Trophoblast cell (in vitro differentiated cells and primary cell): Measurements from ENCODE around the gene HTD2.
"Not testable (repeated sequence)": the region's sequence is repeated elsewhere in the genome, so short reads cannot be mapped to it uniquely, and the experiment has no call there.

Experiments used
- DNase-seq, 2 donors: peaks; one replicate each; pipeline ENCODE4 v3.0.0-alpha.2; 2016
- H2AFZ ChIP-seq: 2 replicates; pipeline ENCODE4 v1.6.1; 2013; ENCODE audit warnings: low read length, moderate library complexity, mild to moderate bottlenecking; ENCODE audit not compliant: insufficient read depth, poor library complexity
- H2AK5ac ChIP-seq: 2 replicates; pipeline ENCODE4 v1.6.1; 2013; ENCODE audit warnings: mild to moderate bottlenecking, low read length
- H2BK120ac ChIP-seq: 2 replicates; pipeline ENCODE4 v1.6.1; 2013; ENCODE audit warnings: low read length, mild to moderate bottlenecking, moderate library complexity; ENCODE audit not compliant: insufficient read depth, poor library complexity
- H2BK12ac ChIP-seq: 2 replicates; pipeline ENCODE4 v1.6.1; 2013; ENCODE audit warnings: mild to moderate bottlenecking, low read length, moderate library complexity
- H2BK5ac ChIP-seq: 2 replicates; pipeline ENCODE4 v1.6.1; 2013; ENCODE audit warnings: low read length, low read depth, moderate library complexity, mild to moderate bottlenecking; ENCODE audit not compliant: poor library complexity
- H3K14ac ChIP-seq: 2 replicates; pipeline ENCODE4 v1.6.1; 2013; ENCODE audit warnings: mild to moderate bottlenecking, low read length
- H3K18ac ChIP-seq: 2 replicates; pipeline ENCODE4 v1.6.1; 2013; ENCODE audit warnings: mild to moderate bottlenecking, low read length
- H3K23ac ChIP-seq: 2 replicates; pipeline ENCODE4 v1.6.1; 2013; ENCODE audit warnings: low read length
- H3K27ac ChIP-seq: 2 replicates; pipeline ENCODE4 v1.5.1; 2013; ENCODE audit warnings: low read depth, mild to moderate bottlenecking, inconsistent platforms, low read length, moderate library complexity
- H3K27me3 ChIP-seq: 2 replicates; pipeline ENCODE4 v1.6.1; 2013; ENCODE audit warnings: inconsistent platforms, mild to moderate bottlenecking, low read length, moderate library complexity; ENCODE audit not compliant: insufficient read depth
- H3K36me3 ChIP-seq, 2 experiments: 1 replicate in 1 of 2; 2 replicates in 1 of 2; pipeline ENCODE4 v1.6.1; 2013; ENCODE audit warnings: low read length in 2 of 2, mild to moderate bottlenecking in 2 of 2, moderate library complexity in 1 of 2; ENCODE audit not compliant: insufficient read depth in 2 of 2, control insufficient read depth in 1 of 2
- H3K4ac ChIP-seq: 2 replicates; pipeline ENCODE4 v1.6.1; 2013; ENCODE audit warnings: low read depth, mild to moderate bottlenecking, low read length, moderate library complexity
- H3K4me1 ChIP-seq, 2 experiments: 1 replicate in 1 of 2; 2 replicates in 1 of 2; pipeline ENCODE4 v1.6.1; 2013; ENCODE audit warnings: low read length in 2 of 2, mild to moderate bottlenecking in 2 of 2, moderate library complexity in 1 of 2; ENCODE audit not compliant: insufficient read depth in 2 of 2, control insufficient read depth in 1 of 2
- H3K4me2 ChIP-seq: 2 replicates; pipeline ENCODE4 v1.6.1; 2013; ENCODE audit warnings: inconsistent platforms, mild to moderate bottlenecking, low read length, moderate library complexity
- H3K4me3 ChIP-seq: 2 replicates; pipeline ENCODE4 v1.5.1; 2013; ENCODE audit warnings: mild to moderate bottlenecking, low read depth, low read length, inconsistent platforms
- H3K79me1 ChIP-seq: one replicate; pipeline ENCODE4 v1.6.1; 2013; ENCODE audit warnings: low read length
- H3K79me2 ChIP-seq: 2 replicates; pipeline ENCODE4 v1.6.1; 2013; ENCODE audit warnings: low read length, mild to moderate bottlenecking; ENCODE audit not compliant: control insufficient read depth, insufficient read depth, poor library complexity
- H3K9ac ChIP-seq: 2 replicates; pipeline ENCODE4 v1.6.1; 2013; ENCODE audit warnings: mild to moderate bottlenecking, low read length
- H3K9me3 ChIP-seq: 2 replicates; pipeline ENCODE4 v1.6.1; 2013; ENCODE audit warnings: low read depth, mild to moderate bottlenecking, control low read depth, inconsistent platforms, low read length; ENCODE audit not compliant: insufficient read depth
- H4K12ac ChIP-seq: 2 replicates; pipeline ENCODE4 v1.6.1; 2013; ENCODE audit warnings: low read depth, mild to moderate bottlenecking, low read length, moderate library complexity
- H4K8ac ChIP-seq: 2 replicates; pipeline ENCODE4 v1.6.1; 2013; ENCODE audit warnings: low read depth, mild to moderate bottlenecking, low read length, moderate library complexity
- H4K91ac ChIP-seq: one replicate; pipeline ENCODE4 v1.6.1; 2013; ENCODE audit warnings: low read depth, mild to moderate bottlenecking, low read length, moderate library complexity
- WGBS: extraction: QIAGEN DNeasy Blood & Tissue Kit; methylation state at CpG from one replicate; pipeline ENCODE4 v1.1.7; 2013; ENCODE audit warnings: missing lambda C conversion rate; ENCODE audit not compliant: insufficient read length, insufficient coverage; ENCODE audit errors: extremely low coverage; 5-methylcytosine and 5-hydroxymethylcytosine counted together

HTD2 gene

GRCh38 chr3:58270485-58270884 is 35.8 kb upstream of the HTD2 start:
- H2AK5ac ChIP-seq = no peak overlapping the region
- WGBS = no CpG with 5 or more reads among the region's 2 CpGs
- no peaks in the 10 kb centered on the region for H3K36me3 ChIP-seq
- H3K9me3 ChIP-seq = no peaks in the 10 kb centered on the region
- H2AFZ ChIP-seq = no peak overlapping the region
- H3K9ac ChIP-seq = no peak overlapping the region
- no peak overlapping the region for H3K4me2 ChIP-seq
- no peaks in the 10 kb centered on the region for H3K79me1 ChIP-seq
- no peaks in the 10 kb centered on the region for H3K4me1 ChIP-seq
- no peak overlapping the region for H2BK12ac ChIP-seq
- no peak overlapping the region for H3K14ac ChIP-seq
- no peak overlapping the region for H3K27ac ChIP-seq
- H3K27me3 ChIP-seq = no peaks in the 10 kb centered on the region
- no peak overlapping the region for H3K4me3 ChIP-seq
- DNase-seq = no peak
- H3K23ac ChIP-seq = no peak overlapping the region
- H3K4ac ChIP-seq = no peak overlapping the region
- no peak overlapping the region for H4K12ac ChIP-seq
- no peak overlapping the region for H4K8ac ChIP-seq
- H2BK5ac ChIP-seq = no peak overlapping the region
- H3K18ac ChIP-seq = no peak overlapping the region
- H4K91ac ChIP-seq = no peak overlapping the region
- H2BK120ac ChIP-seq = no peak overlapping the region
- H3K79me2 ChIP-seq = no peaks in the 10 kb centered on the region

GRCh38 chr3:58271901-58272501 is 34.3 kb upstream of the HTD2 start:
- no peak overlapping the region for H2BK5ac ChIP-seq
- H3K27me3 ChIP-seq = no peaks in the 10 kb centered on the region
- H3K9ac ChIP-seq = no peak overlapping the region
- H3K36me3 ChIP-seq = no peaks in the 10 kb centered on the region
- H3K4me2 ChIP-seq = no peak overlapping the region
- DNase-seq = peak; percentile 14 to 55
- no peak overlapping the region for H2AFZ ChIP-seq
- no peak overlapping the region for H3K14ac ChIP-seq
- no peak overlapping the region for H2BK12ac ChIP-seq
- H3K27ac ChIP-seq = no peak overlapping the region
- H4K12ac ChIP-seq = no peak overlapping the region
- no peak overlapping the region for H4K8ac ChIP-seq
- H4K91ac ChIP-seq = no peak overlapping the region
- H3K18ac ChIP-seq = no peak overlapping the region
- H2BK120ac ChIP-seq = no peak overlapping the region
- H3K23ac ChIP-seq = no peak overlapping the region
- WGBS = no CpG with 5 or more reads among the region's 7 CpGs
- no peaks in the 10 kb centered on the region for H3K79me2 ChIP-seq
- H3K79me1 ChIP-seq = no peaks in the 10 kb centered on the region
- H3K4ac ChIP-seq = no peak overlapping the region
- no peak overlapping the region for H3K4me3 ChIP-seq
- H2AK5ac ChIP-seq = no peak overlapping the region
- no peaks in the 10 kb centered on the region for H3K4me1 ChIP-seq
- H3K9me3 ChIP-seq = no peaks in the 10 kb centered on the region

GRCh38 chr3:58272891-58273290 is 33.4 kb upstream of the HTD2 start:
- Histone ChIP-seq H3K36me3 (no peaks in the 10 kb centered on the region), H3K18ac (no peak overlapping the region), H3K4me2 (no peak overlapping the region), H3K27ac (no peak overlapping the region), H4K12ac (no peak overlapping the region), H3K9ac (no peak overlapping the region), H3K14ac (no peak overlapping the region), H3K79me1 (no peaks in the 10 kb centered on the region), H3K79me2 (no peaks in the 10 kb centered on the region), H3K23ac (no peak overlapping the region), H2BK5ac (no peak overlapping the region), H2BK12ac (no peak overlapping the region), H3K4me1 (no peaks in the 10 kb centered on the region), H2AFZ (no peak overlapping the region), H3K4me3 (no peak overlapping the region), H3K27me3 (no peaks in the 10 kb centered on the region), H4K8ac (no peak overlapping the region), H3K4ac (no peak overlapping the region), H2BK120ac (no peak overlapping the region), H3K9me3 (no peaks in the 10 kb centered on the region), H4K91ac (no peak overlapping the region), H2AK5ac (no peak overlapping the region)
- no CpG with 5 or more reads among the region's 3 CpGs for WGBS
- no peak for DNase-seq

- WGBS = no CpG with 5 or more reads among the region's 3 CpGs
- not testable (repeated sequence) for H4K91ac ChIP-seq, H2AFZ ChIP-seq, H3K23ac ChIP-seq, H3K79me1 ChIP-seq, H4K12ac ChIP-seq, H3K36me3 ChIP-seq, H3K4ac ChIP-seq, H3K79me2 ChIP-seq, H4K8ac ChIP-seq, H3K4me3 ChIP-seq, H3K27ac ChIP-seq, H2BK120ac ChIP-seq, H2AK5ac ChIP-seq, H3K9me3 ChIP-seq, H3K9ac ChIP-seq, H2BK12ac ChIP-seq, H2BK5ac ChIP-seq, H3K27me3 ChIP-seq, H3K4me2 ChIP-seq, H3K4me1 ChIP-seq, H3K18ac ChIP-seq, DNase-seq, H3K14ac ChIP-seq
Measured at GRCh38 chr3:58273362-58273761, 33.0 kb upstream of the HTD2 start.
